ENCODE measurements around the gene IQGAP2. TPM values are rescaled to one million over a fixed set of nuclear protein-coding genes. Genes with fewer than 3 reads are reported as not detected.

IQGAP2 gene
- total and polyA plus RNA-seq, 2 of the 8 experiments (the other 6 are each of a cell fraction or from before 2014, with no cell fraction given): 19.7 to 66.0 TPM

DNA sequence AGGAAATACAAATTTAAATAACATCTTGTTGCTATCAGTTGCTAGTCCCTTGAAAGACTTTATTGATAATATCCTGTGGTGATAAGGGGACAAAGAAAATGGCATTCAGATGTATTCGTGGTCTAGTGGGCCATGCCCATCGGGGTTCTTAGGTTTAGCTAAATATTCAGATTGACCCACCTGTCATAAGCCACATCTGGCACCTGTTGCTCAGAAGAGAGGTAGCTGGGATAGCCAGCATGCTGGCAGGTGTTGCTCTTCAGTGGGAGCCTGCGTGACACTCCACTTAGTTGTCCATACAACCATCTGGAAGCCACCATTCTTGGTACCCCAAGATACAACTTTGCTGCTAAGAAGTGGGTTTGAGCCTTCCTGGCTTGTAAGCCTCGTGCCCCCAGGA is 183.4 kb downstream of the IQGAP2 start:
- Histone ChIP-seq H3K4ac (replicated peaks; ENCODE audit: insufficient read length, low read depth, low read length) (no peak overlapping the region), H3K79me2 (ENCODE audit: control insufficient read depth in 1 of 2, insufficient read depth in 2 of 2, low read length in 2 of 2) (no peaks in the 10 kb centered on the region), H3K18ac (ENCODE audit: extremely low read depth, low read length) (no peak overlapping the region), H4K91ac (replicated peaks; ENCODE audit: insufficient read length, low read length) (no peak overlapping the region), H3K9me3 (ENCODE audit: insufficient read depth in 2 of 2, low read depth in 1 of 2, low read length in 1 of 2) (no peaks in the 10 kb centered on the region), H2BK12ac (ENCODE audit: low read depth, low read length) (no peak overlapping the region), H3K4me1 (replicated peaks in 1 of 4; ENCODE audit: control insufficient read depth in 3 of 4, insufficient read depth in 4 of 4, low read length in 3 of 4) (peaks cover 0 to 5% (median 3%) of the 10 kb centered on the region in 4 experiments; a peak in 4 of 7 replicates), H3K56ac (replicated peaks; ENCODE audit: insufficient read length, low read depth, low read length) (no peak overlapping the region), H3K23ac (ENCODE audit: insufficient read length) (no peak overlapping the region), H2BK5ac (ENCODE audit: low read depth, low read length) (no peak overlapping the region), H3K4me2 (ENCODE audit: insufficient read depth in 1 of 2, low read depth in 2 of 2, low read length in 2 of 2) (no peak overlapping the region), H3K23me2 (ENCODE audit: low read depth, low read length) (no peaks in the 10 kb centered on the region), H3K79me1 (ENCODE audit: low read depth, low read length) (no peaks in the 10 kb centered on the region), H3K4me3 (ENCODE audit: extremely low read depth in 1 of 4, insufficient read depth in 2 of 4, low read depth in 3 of 4, low read length in 4 of 4) (no peak overlapping the region), H2AK5ac (ENCODE audit: low read depth, low read length) (no peak overlapping the region), H2BK15ac (ENCODE audit: low read length) (no peak overlapping the region), H4K20me1 (replicated peaks in 1 of 2; ENCODE audit: control insufficient read depth in 1 of 2, insufficient read depth in 2 of 2, low read length in 2 of 2) (no peaks in the 10 kb centered on the region), H3K9ac (replicated peaks in 1 of 4; ENCODE audit: extremely low read depth in 1 of 4, low read depth in 3 of 4, low read length in 3 of 4) (no peak overlapping the region), H2BK120ac (replicated peaks; ENCODE audit: low read depth, low read length) (no peak overlapping the region), H2BK20ac (ENCODE audit: low read length) (no peak overlapping the region), H4K8ac (ENCODE audit: extremely low read depth, insufficient read depth, low read length) (no peak overlapping the region), H3K27me3 (replicated peaks in 1 of 4; ENCODE audit: control insufficient read depth in 3 of 4, extremely low read depth in 1 of 4, insufficient read depth in 3 of 4, low read length in 3 of 4) (no peaks in the 10 kb centered on the region), H2AFZ (ENCODE audit: low read length) (no peak overlapping the region), H3K14ac (ENCODE audit: insufficient read length) (no peak overlapping the region), H3K36me3 (ENCODE audit: control insufficient read depth in 2 of 4, insufficient read depth in 4 of 4, low read length in 3 of 4) (no peaks in the 10 kb centered on the region), H3K27ac (ENCODE audit: low read depth, low read length) (no peak overlapping the region), H4K5ac (ENCODE audit: insufficient read length, low read depth, low read length) (no peak overlapping the region)
- ChIA-PET CTCF (ENCODE audit: partially characterized antibody) (interaction anchor here (1.3 kb wide), 1 partner anchor 13 kb away, joined by 3 read pairs; no protein-coding TSS in a partner anchor), POLR2A (ENCODE audit: partially characterized antibody) (no interaction called here)
- FAIRE-seq (no peak), DNase-seq (ENCODE audit: low read depth in 1 of 2, low spot score in 2 of 2) (no peak)
- no peak for TF ChIP-seq RAD21 (IDR thresholded peaks at IDR 0.05 in 1 of 2, conservative IDR thresholded peaks at IDR 0.05 in 1 of 2; ENCODE audit: low read depth in 2 of 2, low read length in 2 of 2)
- no peak for TF ChIP-seq NANOG (IDR thresholded peaks at IDR 0.05; ENCODE audit: insufficient read depth, low read depth, low read length, poor library complexity, severe bottlenecking)
- no peak for TF ChIP-seq TCF12 (IDR thresholded peaks at IDR 0.05; ENCODE audit: low read depth, low read length)
- no peak for TF ChIP-seq JUND (IDR thresholded peaks at IDR 0.05; ENCODE audit: low read length)
- TF ChIP-seq CHD2 (IDR thresholded peaks at IDR 0.05; ENCODE audit: low read length): no peak
- no peak for TF ChIP-seq FOSL1 (IDR thresholded peaks at IDR 0.05; ENCODE audit: insufficient read depth, low read depth, low read length)
- no peak for TF ChIP-seq KDM1A (IDR thresholded peaks at IDR 0.05; ENCODE audit: borderline replicate concordance, low read length)
- no peak for TF ChIP-seq BCL11A (IDR thresholded peaks at IDR 0.05; ENCODE audit: low read depth in 2 of 2, low read length in 2 of 2)
- no peak for TF ChIP-seq POLR2AphosphoS5 (IDR thresholded peaks at IDR 0.05; ENCODE audit: low read depth, low read length)
- no peak for TF ChIP-seq ASH2L (IDR thresholded peaks at IDR 0.05; ENCODE audit: low read length)
- TF ChIP-seq RFX5 (IDR thresholded peaks at IDR 0.05; ENCODE audit: borderline replicate concordance, low read depth, low read length): no peak
- 89% methylated on average over 4 of the region's 4 CpGs; no CpG with 5 or more reads in 1 of the 2 experiments for WGBS, 2 experiments (ENCODE audit: extremely low coverage in 1 of 2, insufficient coverage in 1 of 2, insufficient read length in 1 of 2, insufficient replicate concordance in 2 of 2, low coverage in 1 of 2, low lambda C conversion rate in 2 of 2, missing lambda C conversion rate in 1 of 2)

Data from H1 (cell line).